A549 treated with dexamethasone at 1 μM for 4 hours (cell line): ENCODE data around the gene CXCL3. TPM values are rescaled to one million over a fixed set of nuclear protein-coding genes. Genes with fewer than 3 reads are reported as not detected.

ENCODE experiments used
- total RNA-seq: library from RNA; stranded (reverse); fragments of 200-300 nt; extraction: Qiagen RNA extraction; gene quantifications from 5 replicates; pipeline ENCODE4 v1.2.3, GENCODE V29; 2022

Gene CXCL3
- total RNA-seq = 2.4 to 3.7 TPM (median 2.6 TPM) in 5 replicates

GRCh38 chr4:74038425-74039314 lies at the start of gene CXCL3:
CXCL3 (minus strand) TSS chr4:74038689; CDS start chr4:74038611, 78 bp downstream.

GRCh38 chr4:73998040-73999011 lies 40.2 kb downstream of the CXCL3 start, which contains the start of gene CXCL5:
CXCL5 (minus strand) TSS chr4:73998677; CDS start chr4:73998581, 96 bp downstream.

GRCh38 chr4:73988061-73988460 lies 50.4 kb downstream of the CXCL3 start, which contains the start of gene PPBP:
PPBP (minus strand) TSS chr4:73988190; CDS start chr4:73988103, 87 bp downstream.

Other genes starting within 250 kb of the CXCL3 start
- not detected in 5 replicates for gene CXCL6, start 202.0 kb downstream of the CXCL3 start, total RNA-seq
- not detected in 5 replicates for gene PF4V1, start 185.4 kb downstream of the CXCL3 start, total RNA-seq
- gene CXCL1, start 169.3 kb downstream of the CXCL3 start, total RNA-seq = 3.8 to 6.0 TPM (median 4.3 TPM) in 5 replicates
- gene PF4, start 56.7 kb downstream of the CXCL3 start, total RNA-seq = 0.57 to 0.98 TPM (median 0.88 TPM) in 5 replicates
- 0.17 to 0.20 TPM in 2 of 5 replicates, not detected in the others for gene PPBP, start 50.5 kb downstream of the CXCL3 start, total RNA-seq
- gene CXCL5, start 40.0 kb downstream of the CXCL3 start, total RNA-seq = 24.2 to 32.4 TPM (median 25.3 TPM) in 5 replicates
- 8.5 to 10.4 TPM (median 9.7 TPM) in 5 replicates for gene CXCL2, start 60.5 kb upstream of the CXCL3 start, total RNA-seq
- gene MTHFD2L, start 119.4 kb upstream of the CXCL3 start, total RNA-seq = 7.2 to 9.5 TPM (median 8.9 TPM) in 5 replicates